Measurements from ENCODE around the gene SDS. TPM values are rescaled to one million over a fixed set of nuclear protein-coding genes. Genes with fewer than 3 reads are reported as not detected.
A peak's percentile ranks its signal among the peaks of the same experiment; 100 is the strongest.

The SDS gene, protein sequence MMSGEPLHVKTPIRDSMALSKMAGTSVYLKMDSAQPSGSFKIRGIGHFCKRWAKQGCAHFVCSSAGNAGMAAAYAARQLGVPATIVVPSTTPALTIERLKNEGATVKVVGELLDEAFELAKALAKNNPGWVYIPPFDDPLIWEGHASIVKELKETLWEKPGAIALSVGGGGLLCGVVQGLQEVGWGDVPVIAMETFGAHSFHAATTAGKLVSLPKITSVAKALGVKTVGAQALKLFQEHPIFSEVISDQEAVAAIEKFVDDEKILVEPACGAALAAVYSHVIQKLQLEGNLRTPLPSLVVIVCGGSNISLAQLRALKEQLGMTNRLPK
- total RNA-seq (2022) = 0.26 TPM in 1 of 2 replicates, not detected in the other
- percentile 10 among the genes with signal in this experiment for Bru-seq, nascent RNA
- percentile 10 among the genes with signal in this experiment for BruChase-seq, experiment 1, labeled RNA remaining after a 6-hour chase
- BruChase-seq, experiment 2, labeled RNA remaining after a 2-hour chase = not detected
- long read RNA-seq = 0 reads

GRCh38 chr12:113403435-113404415 lies at the start of gene SDS:
SDS (minus strand) TSS chr12:113403887; CDS start chr12:113399708, 4,179 bp downstream.
- CTCF ChIA-PET = no interaction called here
- TF ChIP-seq, protein P1, sequence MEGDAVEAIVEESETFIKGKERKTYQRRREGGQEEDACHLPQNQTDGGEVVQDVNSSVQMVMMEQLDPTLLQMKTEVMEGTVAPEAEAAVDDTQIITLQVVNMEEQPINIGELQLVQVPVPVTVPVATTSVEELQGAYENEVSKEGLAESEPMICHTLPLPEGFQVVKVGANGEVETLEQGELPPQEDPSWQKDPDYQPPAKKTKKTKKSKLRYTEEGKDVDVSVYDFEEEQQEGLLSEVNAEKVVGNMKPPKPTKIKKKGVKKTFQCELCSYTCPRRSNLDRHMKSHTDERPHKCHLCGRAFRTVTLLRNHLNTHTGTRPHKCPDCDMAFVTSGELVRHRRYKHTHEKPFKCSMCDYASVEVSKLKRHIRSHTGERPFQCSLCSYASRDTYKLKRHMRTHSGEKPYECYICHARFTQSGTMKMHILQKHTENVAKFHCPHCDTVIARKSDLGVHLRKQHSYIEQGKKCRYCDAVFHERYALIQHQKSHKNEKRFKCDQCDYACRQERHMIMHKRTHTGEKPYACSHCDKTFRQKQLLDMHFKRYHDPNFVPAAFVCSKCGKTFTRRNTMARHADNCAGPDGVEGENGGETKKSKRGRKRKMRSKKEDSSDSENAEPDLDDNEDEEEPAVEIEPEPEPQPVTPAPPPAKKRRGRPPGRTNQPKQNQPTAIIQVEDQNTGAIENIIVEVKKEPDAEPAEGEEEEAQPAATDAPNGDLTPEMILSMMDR (IDR thresholded peaks at IDR 0.05; ENCODE audit: unreplicated experiment) = no peak
- H3K9me3 Mint-ChIP-seq (ENCODE audit: low read depth, unreplicated experiment) = no peaks in the 10 kb centered on the region
- intact Hi-C loops (cut with micrococcal nuclease; ENCODE audit: unreplicated experiment) = no loop called here
- BruUV-seq (replicated peaks) = no TSS peak
- no peaks in the 10 kb centered on the region for H3K36me3 Mint-ChIP-seq (ENCODE audit: insufficient read depth, unreplicated experiment)
- H3K4me1 Mint-ChIP-seq (ENCODE audit: low read depth, unreplicated experiment) = peaks cover 7% of the 10 kb centered on the region
- H3K4me3 Mint-ChIP-seq (ENCODE audit: low read depth, unreplicated experiment) = no peak within 1 kb of the TSS
- H3K27ac Mint-ChIP-seq (ENCODE audit: unreplicated experiment) = no peak within 1 kb of the TSS
- DNase-seq = peak; percentile 47
- H3K27me3 Mint-ChIP-seq (ENCODE audit: unreplicated experiment) = peaks cover 23% of the 10 kb centered on the region

GRCh38 chr12:113453330-113453729 lies 49.6 kb upstream of the SDS start:
- DNase-seq = no peak
- BruUV-seq (replicated peaks) = no TSS peak
- H3K36me3 Mint-ChIP-seq (ENCODE audit: insufficient read depth, unreplicated experiment) = no peaks in the 10 kb centered on the region
- no peak overlapping the region for H3K27ac Mint-ChIP-seq (ENCODE audit: unreplicated experiment)
- no peak overlapping the region for H3K4me3 Mint-ChIP-seq (ENCODE audit: low read depth, unreplicated experiment)
- peaks cover 65% of the 10 kb centered on the region for H3K27me3 Mint-ChIP-seq (ENCODE audit: unreplicated experiment)
- intact Hi-C loops (cut with micrococcal nuclease; ENCODE audit: unreplicated experiment) = no loop called here
- H3K4me1 Mint-ChIP-seq (ENCODE audit: low read depth, unreplicated experiment) = no peaks in the 10 kb centered on the region
- CTCF ChIA-PET = interaction anchor here (0.6 to 0.7 kb wide), 2 partner anchors 27 to 456 kb away, joined by 6 to 7 read pairs; no protein-coding TSS in a partner anchor
- TF ChIP-seq, protein P1 (IDR thresholded peaks at IDR 0.05; ENCODE audit: unreplicated experiment) = no peak
- H3K9me3 Mint-ChIP-seq (ENCODE audit: low read depth, unreplicated experiment) = no peaks in the 10 kb centered on the region

DNA sequence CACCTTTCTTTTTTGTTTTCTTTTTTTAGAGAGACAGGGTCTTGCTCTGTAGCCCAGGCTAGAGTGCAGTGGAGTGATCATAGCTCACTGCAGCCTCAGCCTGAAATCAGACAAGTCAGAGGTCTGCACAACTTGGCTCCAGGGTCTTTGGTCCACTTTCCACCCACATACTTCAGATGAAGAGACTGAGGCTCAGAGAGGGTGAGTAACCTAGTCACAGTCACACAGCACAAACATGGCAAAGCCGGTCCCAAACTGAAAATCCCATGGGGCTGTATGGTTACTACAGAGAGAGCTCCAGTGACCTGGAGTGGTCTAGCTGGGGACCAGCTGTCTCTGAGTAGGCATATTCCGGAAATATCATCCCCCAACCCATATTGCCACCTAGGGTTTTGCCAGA lies 48.8 kb upstream of the SDS start:
- Mint-ChIP-seq H3K27ac (ENCODE audit: unreplicated experiment) (no peak overlapping the region), H3K9me3 (ENCODE audit: low read depth, unreplicated experiment) (no peaks in the 10 kb centered on the region), H3K4me1 (ENCODE audit: low read depth, unreplicated experiment) (no peaks in the 10 kb centered on the region), H3K27me3 (ENCODE audit: unreplicated experiment) (peaks cover 65% of the 10 kb centered on the region), H3K4me3 (ENCODE audit: low read depth, unreplicated experiment) (no peak overlapping the region), H3K36me3 (ENCODE audit: insufficient read depth, unreplicated experiment) (no peaks in the 10 kb centered on the region)
- intact Hi-C loops (cut with micrococcal nuclease; ENCODE audit: unreplicated experiment) = no loop called here
- DNase-seq = no peak
- TF ChIP-seq, protein P1 (IDR thresholded peaks at IDR 0.05; ENCODE audit: unreplicated experiment) = no peak
- CTCF ChIA-PET = interaction anchor here (0.7 kb wide), 1 partner anchor 697 kb away, joined by 4 read pairs; no protein-coding TSS in a partner anchor
- no TSS peak for BruUV-seq (replicated peaks)

DNA sequence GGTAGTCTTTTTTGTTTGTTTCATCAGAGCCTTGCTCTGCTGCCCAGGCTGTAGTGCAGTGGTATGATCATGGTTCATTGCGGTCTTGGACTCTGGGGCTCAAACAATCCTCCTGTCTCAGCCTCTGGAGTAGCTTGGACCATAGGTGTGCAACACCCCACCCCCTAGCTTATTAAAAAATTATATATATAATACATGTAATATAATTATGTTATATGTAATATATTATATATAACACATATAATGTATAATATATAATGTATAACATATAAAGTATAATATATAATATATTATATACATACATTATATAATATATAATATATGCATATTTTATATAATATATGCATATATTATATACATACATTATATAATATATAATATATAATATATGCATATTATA lies 46.2 kb upstream of the SDS start:
- TF ChIP-seq, protein P1 (IDR thresholded peaks at IDR 0.05; ENCODE audit: unreplicated experiment) = no peak
- Mint-ChIP-seq H3K36me3 (ENCODE audit: insufficient read depth, unreplicated experiment) (no peaks in the 10 kb centered on the region), H3K27ac (ENCODE audit: unreplicated experiment) (no peak overlapping the region), H3K4me3 (ENCODE audit: low read depth, unreplicated experiment) (no peak overlapping the region), H3K9me3 (ENCODE audit: low read depth, unreplicated experiment) (peaks cover 4% of the 10 kb centered on the region), H3K27me3 (ENCODE audit: unreplicated experiment) (peaks cover 73% of the 10 kb centered on the region), H3K4me1 (ENCODE audit: low read depth, unreplicated experiment) (no peaks in the 10 kb centered on the region)
- no peak for DNase-seq
- intact Hi-C loops (cut with micrococcal nuclease; ENCODE audit: unreplicated experiment) = no loop called here
- BruUV-seq (replicated peaks) = no TSS peak
- CTCF ChIA-PET = no interaction called here

Measured in Calu3 (cell line).